Measurements from ENCODE around the gene NPY1R. TPM values are rescaled to one million over a fixed set of nuclear protein-coding genes. Genes with fewer than 3 reads are reported as not detected.
A peak's percentile ranks its signal among the peaks of the same experiment; 100 is the strongest.

NPY1R gene
- total RNA-seq, 1 donor, result 3.5 TPM

GRCh38 chr4:163330916-163331628 is 1.3 kb downstream of the NPY1R start:
- no peak for TF ChIP-seq CTCF (IDR thresholded peaks at IDR 0.05; ENCODE audit: insufficient read depth, low read depth, low read length)
- H3K4me3 ChIP-seq (ENCODE audit: low read depth, low read length), result peak overlapping the region; percentile 61
- no peak for DNase-seq (ENCODE audit: low read depth)

- no peak overlapping the region for H3K4me3 ChIP-seq (ENCODE audit: low read depth, low read length)
- no peak for DNase-seq (ENCODE audit: low read depth)
- TF ChIP-seq CTCF (IDR thresholded peaks at IDR 0.05; ENCODE audit: insufficient read depth, low read depth, low read length), result no peak
Measured at GRCh38 chr4:163317110-163317509, 15.3 kb downstream of the NPY1R start.

GRCh38 chr4:163309466-163309865 is 22.9 kb downstream of the NPY1R start:
- no peak overlapping the region for H3K4me3 ChIP-seq (ENCODE audit: low read depth, low read length)
- no peak for DNase-seq (ENCODE audit: low read depth)
- TF ChIP-seq CTCF (IDR thresholded peaks at IDR 0.05; ENCODE audit: insufficient read depth, low read depth, low read length), result no peak

- no peak overlapping the region for H3K4me3 ChIP-seq (ENCODE audit: low read depth, low read length)
- no peak for TF ChIP-seq CTCF (IDR thresholded peaks at IDR 0.05; ENCODE audit: insufficient read depth, low read depth, low read length)
- DNase-seq (ENCODE audit: low read depth), result peak; percentile 4
Measured at GRCh38 chr4:163303069-163303468, 29.3 kb downstream of the NPY1R start.

GRCh38 chr4:163300445-163300844 is 32.0 kb downstream of the NPY1R start:
- DNase-seq (ENCODE audit: low read depth), result no peak
- H3K4me3 ChIP-seq (ENCODE audit: low read depth, low read length), result no peak overlapping the region
- TF ChIP-seq CTCF (IDR thresholded peaks at IDR 0.05; ENCODE audit: insufficient read depth, low read depth, low read length), result no peak

- no peak overlapping the region for H3K4me3 ChIP-seq (ENCODE audit: low read depth, low read length)
- no peak for DNase-seq (ENCODE audit: low read depth)
- TF ChIP-seq CTCF (IDR thresholded peaks at IDR 0.05; ENCODE audit: insufficient read depth, low read depth, low read length), result no peak
Measured at GRCh38 chr4:163295138-163295537, 37.3 kb downstream of the NPY1R start.

- no peak for TF ChIP-seq CTCF (IDR thresholded peaks at IDR 0.05; ENCODE audit: insufficient read depth, low read depth, low read length)
- no peak overlapping the region for H3K4me3 ChIP-seq (ENCODE audit: low read depth, low read length)
- DNase-seq (ENCODE audit: low read depth), result no peak
Measured at GRCh38 chr4:163284304-163284703, 48.1 kb downstream of the NPY1R start.

Data from fibroblast of villous mesenchyme (primary cell).